ENCODE data around the gene DAGLA.

DAGLA gene

DNA sequence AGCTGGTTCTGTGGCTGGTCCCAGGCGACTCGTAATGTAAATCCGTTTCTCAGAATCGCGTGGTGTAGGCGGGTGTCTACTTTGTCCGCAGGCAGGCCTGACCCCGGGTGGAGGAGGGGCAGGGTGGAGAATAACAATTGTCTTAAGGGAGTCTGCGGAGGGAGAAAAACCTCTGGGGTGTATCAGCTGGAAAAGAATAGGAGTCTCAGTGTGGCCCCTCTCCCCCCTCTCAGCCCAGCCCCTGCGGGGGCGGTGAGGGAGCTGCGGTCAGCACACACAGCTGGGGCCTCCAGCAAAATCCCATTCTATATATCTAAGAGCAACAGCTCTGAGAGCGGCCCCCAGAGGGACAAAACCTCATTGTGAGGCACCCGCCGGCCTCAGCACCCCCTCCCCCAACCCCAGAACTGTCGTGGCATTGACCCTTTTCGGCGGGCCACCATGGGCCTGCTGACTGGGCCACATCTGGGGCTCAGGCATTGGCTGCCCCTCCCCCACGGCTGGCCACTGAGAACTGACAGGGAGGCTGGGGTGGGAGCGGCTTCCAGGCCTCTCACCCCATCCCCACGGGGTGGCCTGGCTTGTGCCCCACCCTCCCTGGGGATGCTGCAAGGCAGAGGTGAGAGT, 69.5 kb downstream of the DAGLA start:
- DNase-seq: no peak

DNA sequence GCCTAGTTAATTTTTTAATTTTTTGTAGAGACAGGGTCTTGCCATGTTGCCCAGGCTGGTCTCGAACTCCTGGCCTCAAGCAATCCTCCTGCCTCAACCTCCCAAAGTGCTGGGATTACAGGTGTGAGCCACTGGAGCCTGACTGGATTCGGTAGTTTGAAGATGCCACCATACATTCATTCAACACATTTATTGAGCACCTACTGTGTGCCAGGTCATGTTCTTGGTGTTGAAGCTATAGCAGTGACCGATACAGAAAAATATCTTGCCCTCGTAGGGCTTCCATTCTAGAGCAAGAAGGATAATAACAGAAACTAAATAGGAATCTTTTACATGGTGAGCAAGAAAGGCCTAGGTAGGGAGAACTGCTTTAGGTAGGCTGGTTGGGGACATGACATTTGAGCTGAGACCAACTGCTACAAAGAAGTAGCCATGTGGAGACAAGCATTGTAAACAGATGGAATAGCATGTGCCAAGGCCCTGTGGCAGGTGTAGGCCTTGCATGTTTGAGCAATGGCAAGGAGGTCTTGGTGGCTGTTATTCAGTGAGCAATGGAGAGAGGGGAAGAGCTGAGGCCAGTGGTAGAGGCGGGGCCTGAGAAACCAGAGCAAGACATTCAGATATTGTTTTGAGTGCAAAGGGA, 70.6 kb downstream of the DAGLA start:
- no peak for DNase-seq

DNA sequence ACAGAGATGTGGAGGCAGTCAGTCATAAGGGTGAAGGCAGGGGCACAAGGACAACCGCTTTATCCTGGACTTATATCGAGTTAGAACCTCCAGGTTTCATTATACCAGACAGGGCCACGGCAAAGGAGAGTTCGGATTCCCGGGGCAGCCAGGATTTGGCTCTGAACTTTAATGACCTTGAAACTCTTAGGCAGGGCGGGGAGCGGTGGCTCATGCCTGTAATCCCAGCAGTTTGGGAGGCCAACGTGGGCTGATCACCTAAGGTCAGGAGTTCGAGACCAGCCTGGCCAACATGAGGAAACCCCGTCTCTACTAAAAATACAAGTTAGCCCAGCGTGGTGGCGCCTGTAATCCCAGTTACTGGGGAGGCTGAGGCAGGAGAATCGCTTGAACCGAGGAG, 71.2 kb downstream of the DAGLA start:
- DNase-seq: no peak

DNA sequence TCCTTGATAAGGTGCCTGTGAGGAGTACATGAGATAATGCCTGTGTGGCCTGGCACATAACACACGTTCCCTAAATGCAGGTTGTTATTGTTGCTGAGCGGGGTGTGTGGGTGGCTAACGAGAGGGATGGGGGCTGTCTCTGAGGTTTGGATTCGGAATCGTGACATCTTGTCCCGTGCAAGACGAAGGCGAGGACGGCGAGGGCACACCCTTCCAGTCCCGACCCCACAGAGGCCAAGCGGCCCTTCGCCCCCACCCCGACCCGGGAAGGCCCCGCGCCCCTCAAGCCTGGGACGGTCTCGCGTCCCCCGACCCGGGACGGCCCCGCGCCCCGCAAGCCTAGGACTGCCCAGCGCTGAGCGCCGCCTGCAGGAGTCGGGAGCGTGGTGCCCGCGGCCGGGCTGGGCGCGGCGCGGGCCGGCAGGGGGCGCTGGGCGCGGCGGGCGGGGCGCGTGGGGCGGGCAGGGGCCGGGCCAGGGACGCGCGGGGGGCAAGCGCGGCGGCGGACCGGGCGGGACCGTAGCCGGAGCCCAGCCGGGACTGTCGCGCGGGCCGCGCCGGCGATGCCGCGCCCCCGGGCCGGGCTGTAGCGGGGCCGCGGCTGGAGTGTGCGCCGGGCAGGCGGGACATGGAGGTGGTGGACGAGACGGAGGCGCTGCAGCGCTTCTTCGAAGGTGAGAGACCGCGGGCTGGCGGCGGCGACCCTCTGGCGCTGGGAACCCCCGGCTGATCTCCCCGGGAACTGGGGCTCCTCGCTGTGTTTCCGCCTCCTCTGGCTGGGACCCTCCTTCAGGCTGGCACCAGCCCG, 72.1 kb downstream of the DAGLA start, which contains the start of gene MYRF:
Gene MYRF, plus strand, starts transcription at position 520 of the 808 bp plus-strand sequence. Its CDS starts 109 bp downstream, at position 629.
- DNase-seq: no peak

DNA sequence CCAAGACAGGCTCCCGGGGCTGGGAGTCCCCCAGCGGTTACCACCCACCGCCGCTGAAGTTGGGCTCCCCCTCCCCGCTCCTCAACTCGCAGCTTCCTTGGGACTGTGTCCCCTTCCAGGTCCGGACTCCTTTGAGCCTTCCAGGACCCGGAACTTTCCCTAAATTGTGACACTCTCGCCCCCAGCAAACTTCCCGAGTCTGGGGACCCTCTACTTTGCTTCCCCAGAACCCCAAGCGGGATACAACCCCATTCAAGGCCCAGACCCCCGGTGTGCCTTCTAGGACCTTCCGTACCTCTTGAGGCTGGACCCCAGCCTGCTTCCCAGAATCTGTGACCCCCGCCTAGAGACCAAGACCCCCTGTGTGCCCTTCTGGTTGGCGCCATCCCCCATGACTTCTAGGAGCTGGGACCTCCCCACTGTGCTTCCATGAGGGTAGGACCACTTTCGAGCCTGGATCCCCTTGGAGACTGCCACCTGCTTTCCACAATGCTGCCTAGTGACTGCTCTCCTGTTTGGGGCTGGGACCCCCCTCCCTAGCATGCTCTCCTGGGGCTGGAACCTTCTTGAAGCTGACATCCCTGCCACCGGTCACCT, 72.8 kb downstream of the DAGLA start:
- DNase-seq: no peak

DNA sequence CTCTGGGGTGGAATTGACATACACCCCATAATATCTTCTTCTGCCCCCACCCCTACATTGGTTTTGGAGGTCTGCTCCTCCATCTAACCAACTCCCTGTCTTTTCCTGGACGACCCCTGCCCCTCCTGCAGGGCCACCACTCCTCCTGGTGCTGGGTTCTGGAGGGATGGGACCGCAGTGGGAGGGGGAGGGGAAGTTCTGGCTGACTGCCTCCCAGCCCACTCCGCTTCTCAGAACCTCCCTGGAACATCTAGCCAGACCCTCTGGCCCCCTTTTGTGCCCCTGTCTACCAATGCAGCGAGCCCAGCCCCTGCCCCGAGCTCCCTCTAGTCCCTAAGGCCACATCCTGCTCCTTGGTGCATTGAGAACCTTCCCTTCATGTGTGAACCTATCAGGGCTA, 73.5 kb downstream of the DAGLA start:
- no peak for DNase-seq

DNA sequence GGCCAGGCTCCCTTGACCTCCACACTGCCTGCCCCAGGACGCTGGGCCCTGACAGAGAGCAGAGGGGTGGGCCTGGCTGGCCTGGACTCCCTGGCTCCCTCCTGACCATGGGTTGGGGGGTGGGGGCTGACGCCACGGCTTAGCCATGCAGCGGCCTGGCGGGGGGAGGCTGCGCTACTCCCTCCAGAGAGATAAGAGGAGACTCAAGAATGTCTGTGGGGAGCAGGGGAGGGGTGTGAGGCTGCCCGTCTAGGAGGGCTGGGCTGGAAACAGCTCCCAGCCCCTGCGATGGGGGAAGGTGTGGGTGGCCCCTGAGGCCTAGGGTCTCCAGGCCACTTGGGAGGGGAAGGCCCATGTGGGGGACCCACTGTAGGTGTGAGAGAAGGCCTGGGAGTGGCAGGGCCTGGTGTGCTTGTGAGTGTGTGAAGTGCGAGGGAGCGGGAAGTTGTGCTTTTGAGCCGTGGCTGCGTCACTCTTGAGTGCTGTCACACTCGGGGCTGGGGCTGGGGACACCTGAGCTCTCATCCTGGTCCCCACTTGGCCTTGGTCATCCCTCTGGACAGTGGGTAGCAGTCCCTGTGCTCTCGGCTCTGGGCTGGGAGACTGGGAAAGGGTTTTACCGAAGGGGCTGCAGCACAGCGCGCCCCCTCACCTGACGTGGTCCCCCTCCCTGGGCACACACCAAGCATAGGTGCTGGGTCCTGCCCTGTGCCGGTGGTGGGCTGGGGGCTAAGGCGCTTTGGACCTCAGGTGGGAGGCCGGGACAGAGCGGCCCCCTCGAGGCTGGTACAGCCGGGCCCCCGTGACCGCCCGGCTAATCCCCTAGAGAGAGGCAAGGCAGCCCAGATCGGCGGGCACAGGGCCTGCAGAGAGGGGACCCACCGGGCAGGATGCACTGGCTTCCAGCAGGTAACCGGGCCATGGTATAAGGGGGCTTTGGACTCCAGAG, 74.6 kb downstream of the DAGLA start:
- no peak for DNase-seq

DNA sequence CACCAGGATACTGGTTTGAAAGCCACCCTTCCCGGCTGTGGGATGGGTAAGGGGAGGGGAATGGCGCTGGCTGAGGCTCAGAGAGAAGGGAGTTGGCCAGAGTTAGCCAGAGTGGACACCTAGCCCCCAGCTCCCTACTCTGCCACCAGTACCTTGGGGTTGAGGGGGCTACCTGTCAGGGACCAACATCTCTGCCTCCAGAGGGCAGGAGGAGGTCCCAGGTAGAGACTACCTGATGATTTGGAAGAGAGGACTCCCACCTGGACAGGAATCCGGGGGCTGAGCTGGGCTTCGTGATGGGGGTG, 75.9 kb downstream of the DAGLA start:
- DNase-seq: no peak

DNA sequence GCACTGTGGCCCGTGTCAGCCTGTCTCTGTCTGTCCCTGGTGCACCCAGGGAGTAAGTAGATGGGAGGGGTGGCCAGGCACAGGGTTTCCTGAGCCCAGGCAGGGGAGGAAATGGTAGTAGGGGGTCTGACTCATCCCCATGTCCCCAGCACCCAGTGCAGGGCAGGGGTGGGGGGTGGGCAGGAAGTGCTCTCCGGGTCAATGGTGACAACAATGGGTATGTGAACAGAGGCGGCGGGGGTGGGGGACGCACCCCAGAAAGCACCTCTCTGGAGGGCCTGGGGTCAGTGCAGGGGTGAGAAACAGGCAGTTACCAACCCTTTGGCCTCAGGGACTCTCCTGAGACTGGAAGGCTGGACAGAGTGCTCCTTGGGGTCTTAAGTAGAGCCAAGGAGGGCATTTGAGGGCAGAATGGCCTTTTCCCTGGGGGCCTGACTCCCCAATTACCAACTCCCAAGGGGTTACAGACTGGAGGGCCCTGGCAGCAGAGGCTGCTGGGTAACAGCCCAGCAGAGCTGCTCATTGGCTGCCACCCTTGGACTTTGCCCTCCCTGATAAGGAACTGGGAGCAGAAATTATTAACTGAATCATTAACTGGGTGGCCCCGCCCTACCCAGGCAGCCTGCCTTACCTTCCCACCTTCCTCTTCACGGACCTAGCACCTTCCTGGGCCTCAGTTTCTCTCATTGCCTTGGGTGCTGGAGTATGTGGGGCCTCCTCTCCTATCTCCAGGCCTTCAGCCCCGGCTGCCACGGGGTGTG, 76.4 kb downstream of the DAGLA start:
- no peak for DNase-seq

DNA sequence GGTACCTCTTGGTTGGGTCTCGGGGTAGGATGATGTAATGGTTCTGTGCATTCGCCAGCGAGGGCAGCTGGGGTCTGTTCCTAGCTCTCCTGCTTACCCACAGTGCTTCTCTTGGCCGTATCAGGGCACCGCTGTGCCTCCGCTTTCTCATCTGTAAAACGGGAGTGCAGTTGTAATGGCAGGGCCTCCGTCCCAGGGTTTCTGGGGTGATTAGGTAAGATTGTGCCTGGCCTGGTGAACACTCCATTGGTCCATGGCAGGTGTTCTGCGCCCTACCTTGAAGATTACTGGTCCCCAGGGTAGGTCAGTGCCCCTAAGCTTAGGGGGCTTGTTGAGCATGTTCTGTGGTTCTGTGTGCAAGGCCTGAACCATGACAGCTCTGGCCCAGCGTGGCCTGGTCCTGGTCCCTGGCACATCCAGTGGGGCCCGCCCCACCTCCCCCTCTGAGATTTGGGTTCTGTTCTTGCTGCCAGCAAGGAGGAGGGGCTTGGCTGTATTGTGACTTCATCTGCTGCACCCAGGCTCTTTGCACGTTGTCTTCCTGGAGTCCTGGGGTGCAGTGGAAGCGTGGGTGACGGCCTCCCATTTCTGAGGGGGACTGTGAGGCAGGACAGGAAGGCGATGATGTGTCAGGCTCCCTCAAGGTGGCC, 77.1 kb downstream of the DAGLA start:
- no peak for DNase-seq

DNA sequence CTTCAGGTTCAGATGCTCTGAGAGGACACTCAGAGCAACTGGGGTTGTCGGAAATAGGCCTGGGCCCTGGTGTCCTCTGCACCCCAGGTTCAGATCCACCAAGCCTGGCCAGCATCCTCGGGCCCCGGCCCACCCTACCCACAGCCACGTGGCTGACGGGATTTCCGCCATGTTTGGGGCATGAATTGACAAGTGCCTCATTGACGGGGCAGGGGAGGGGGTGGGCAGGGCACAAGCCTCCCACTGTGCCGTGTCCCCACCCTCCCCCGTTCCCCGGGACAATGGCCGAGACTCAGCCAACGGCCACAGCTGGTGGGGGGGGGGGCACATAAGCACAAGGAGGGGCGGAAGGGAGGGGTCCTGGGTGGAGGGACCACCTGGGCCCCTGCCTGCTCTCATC, 80.8 kb downstream of the DAGLA start:
- DNase-seq: no peak

DNA sequence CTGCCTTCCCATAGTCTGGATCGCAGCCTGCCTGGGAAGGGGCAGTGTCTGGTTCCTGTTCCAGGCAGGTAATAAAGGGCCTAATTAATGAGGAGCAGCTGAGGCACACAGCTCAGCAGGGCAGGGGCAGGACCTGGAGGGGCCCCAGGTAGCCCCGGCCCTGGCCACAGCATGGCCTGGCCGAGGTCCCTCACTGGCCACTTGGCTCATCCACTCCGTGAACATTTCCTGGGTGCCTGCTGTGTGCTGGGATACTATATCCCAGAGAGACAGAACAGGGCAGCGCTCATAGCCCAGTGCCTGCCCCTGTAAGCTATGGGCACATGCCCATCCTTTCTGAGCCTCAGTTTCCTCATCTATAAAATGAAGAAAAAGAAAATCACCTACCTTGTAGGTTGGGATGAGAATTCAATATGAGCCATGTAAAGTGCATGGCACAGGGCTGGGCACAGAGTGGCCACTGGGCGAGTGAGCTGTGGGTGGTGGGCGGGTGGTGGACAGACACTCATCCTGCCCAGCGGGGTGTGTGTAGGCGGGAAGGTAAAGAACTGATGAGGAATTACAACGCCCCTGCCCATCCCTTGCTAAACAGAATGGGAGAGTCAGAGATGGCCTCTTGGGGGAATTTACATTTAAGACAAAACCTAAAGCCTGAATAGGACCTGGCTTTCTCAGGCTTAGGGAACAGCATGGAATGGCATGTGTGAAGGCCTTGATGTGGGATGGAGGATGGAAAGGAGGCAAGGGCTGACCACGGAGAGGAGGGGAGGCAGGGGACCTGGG, 81.4 kb downstream of the DAGLA start:
- no peak for DNase-seq

DNA sequence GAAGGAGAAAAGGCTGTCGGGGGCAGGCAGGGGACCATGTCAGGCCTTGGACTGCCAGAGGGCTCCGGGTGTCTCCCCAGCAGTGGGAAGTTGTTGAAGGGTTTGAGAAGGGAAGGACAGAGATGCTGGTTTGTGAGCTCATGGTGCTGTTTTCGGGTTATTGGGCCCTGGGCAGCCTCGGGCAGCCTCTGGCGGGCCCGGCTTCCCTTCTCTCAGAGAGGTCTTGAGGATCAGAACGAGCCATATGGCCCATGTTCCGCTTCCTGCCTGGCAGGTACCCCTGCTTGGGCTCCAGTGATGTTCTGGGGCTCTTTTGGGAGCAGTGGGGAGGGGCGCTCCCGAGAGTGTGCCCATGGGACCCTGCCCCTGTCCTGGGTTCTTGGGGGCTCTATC, 82.0 kb downstream of the DAGLA start:
- no peak for DNase-seq

DNA sequence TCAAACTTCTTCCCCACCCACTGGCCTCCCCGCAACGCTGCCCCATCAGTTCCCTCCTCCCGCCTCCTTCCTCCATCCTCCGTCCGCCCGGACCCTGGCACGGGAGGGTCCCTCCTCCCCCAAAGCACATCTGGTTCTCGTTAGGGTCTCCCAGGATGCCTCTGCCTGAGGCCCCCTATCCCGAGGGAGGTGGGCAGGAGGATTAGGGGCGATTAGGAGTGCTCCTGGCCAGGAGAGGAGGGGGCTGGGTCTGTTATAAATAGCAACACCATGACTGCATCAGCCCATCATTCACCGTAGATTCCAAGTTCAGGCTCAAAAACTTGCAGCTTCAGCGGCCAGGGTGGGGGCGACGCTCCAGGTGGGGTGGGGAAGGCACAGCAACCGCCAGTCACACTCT, 82.6 kb downstream of the DAGLA start:
- no peak for DNase-seq

DNA sequence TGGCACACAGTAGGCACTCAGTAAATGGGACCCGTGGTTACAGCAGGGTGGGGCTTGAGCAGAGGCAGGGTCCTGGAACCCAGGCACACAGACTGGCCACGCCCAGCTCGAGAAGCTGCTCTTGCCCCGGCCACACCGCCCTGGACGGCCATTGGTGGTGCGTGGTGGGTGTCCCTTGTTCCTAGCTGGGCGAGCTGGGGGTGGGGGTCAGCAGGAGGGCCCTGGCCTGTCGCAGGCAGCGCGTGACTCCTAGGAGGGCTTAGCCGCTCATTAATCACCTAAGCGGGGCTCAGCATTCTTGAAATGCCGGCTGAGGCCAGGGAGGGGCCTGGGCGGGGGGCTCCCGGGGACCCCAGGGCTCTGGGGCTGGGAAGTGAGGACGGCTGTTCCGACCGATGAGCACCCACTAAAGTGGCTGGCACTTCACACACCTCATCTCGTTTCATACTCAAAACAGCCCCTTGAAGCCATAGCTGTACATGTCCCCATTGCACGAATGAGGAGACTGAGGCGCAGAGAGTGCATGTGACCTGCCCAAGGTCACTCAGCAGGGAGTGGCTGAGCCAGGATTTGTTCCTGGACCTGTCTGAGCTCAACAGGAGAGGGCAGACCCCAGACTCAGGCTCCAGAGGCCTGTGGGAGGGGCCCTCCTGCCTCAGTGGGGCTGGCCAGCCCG, 83.9 kb downstream of the DAGLA start:
- DNase-seq: no peak

DNA sequence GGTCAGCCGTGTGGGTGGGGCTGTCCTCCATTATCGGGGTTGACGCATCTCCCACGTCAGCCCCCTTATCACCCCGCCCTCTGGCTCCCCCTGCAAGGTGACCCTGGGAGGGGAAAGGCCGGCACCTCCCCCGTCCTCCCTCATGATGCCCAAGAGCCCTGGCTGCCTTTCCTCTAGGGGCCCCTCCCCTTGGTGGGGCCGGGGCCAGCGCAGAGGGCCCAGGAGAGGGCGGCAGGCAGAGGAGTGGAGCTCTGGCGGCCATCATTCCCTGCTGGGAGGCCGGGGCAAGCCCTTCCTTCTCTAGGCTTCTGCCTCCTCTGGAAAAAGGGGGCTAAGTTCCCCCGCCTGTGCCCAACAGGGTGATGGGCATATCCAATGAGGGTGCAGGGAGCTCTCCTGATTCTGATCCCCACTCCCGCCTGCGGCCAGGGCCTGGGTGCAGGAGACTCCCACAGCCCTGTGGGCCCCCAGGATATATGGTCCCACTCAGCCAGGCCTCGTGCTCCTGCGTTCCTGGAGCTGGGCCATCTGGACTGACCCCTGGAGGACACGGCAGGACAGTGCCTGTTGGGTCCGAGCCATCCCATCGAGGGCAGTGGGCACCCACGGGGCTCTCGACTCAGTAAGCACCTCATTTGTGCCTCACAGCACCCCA, 84.5 kb downstream of the DAGLA start:
- no peak for DNase-seq

DNA sequence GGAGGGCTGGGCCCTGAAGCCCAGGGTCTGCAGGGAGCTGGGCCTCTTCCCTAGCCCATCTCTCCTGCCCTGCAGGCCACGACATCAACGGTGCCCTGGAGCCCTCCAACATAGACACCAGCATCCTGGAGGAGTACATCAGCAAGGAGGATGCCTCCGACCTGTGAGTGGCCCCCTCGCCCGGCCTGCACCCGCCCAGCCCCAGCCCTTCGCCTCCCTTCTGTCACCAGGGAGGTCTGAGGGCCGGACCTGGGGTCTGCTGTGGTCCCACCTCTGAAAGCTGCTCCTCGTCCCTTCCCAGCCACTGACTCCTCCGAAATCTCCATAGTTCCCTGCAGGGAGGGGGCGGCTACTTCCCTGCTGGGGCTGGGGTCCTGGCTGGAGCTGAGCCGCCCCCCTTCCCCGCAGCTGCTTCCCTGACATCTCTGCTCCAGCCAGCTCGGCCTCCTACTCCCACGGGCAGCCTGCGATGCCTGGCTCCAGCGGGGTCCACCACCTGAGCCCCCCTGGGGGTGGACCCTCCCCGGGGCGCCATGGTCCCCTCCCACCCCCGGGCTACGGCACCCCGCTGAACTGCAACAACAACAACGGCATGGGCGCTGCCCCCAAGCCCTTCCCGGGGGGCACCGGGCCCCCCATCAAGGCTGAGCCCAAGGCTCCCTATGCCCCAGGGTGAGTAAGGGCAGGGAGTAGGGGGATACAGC, 85.5 kb downstream of the DAGLA start:
- no peak for DNase-seq

DNA sequence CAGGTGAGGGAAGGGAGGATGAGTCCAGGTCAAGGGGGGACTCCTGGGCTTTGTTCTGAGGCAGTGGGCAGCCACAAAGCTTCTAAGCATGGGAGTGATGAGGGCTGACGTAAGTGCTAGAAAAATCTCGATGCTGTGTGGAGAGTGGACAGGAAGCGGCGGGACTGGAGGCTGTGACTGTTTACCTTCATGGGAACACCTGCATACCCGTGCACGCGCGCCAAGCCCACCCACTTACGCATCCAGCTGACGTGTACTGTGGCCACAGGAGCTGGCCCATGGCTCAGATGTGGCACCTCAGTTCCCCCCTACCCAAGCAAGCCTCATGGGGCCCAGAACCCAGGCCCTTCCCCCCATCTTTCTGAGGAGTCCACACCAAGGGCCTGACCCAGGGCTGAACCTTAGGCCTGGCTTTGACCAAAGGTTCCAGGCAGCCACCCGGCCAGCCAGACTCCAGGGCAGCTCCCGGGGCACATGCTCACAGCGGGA, 86.2 kb downstream of the DAGLA start:
- DNase-seq: peak; percentile 32

Data from SHP77 treated with DMSO at 0.1 percent for 48 hours (cell line).